H1 (cell line): ENCODE results near the gene CDCA3. TPM values are rescaled to one million over a fixed set of nuclear protein-coding genes. Genes with fewer than 3 reads are reported as not detected.

Experiments used
- CTCF ChIA-PET: fragments of 300-600 bp; sonication (Branson Sonifier 250); formaldehyde crosslinking; loops from one replicate; lab custom pipeline; 2021; ENCODE audit not compliant: partially characterized antibody; lab: Charles Lee
- POLR2A ChIA-PET: fragments of 300-600 bp; sonication (Branson Sonifier 250); formaldehyde crosslinking; loops from one replicate; lab custom pipeline; 2021; ENCODE audit warnings: inconsistent platforms; ENCODE audit not compliant: partially characterized antibody; lab: Charles Lee
- DNase-seq, 2 experiments: peaks; one replicate each; pipeline versions ENCODE4 v3.0.0 to v3.0.0-alpha.2; 2010 to 2022; ENCODE audit warnings: low spot score in 2 of 2, low read depth in 1 of 2, mixed read lengths in 1 of 2
- FAIRE-seq: peaks from 2 replicates; lab custom pipeline; 2011; peaks lifted over from hg19 to GRCh38; lab: Jason Lieb, UNC
- H2AFZ ChIP-seq: 2 replicates; pipeline ENCODE4 v1.8.1; 2012; ENCODE audit warnings: low read length, inconsistent platforms
- H2AK5ac ChIP-seq: 2 replicates; pipeline ENCODE4 v1.6.1; 2013; ENCODE audit warnings: low read depth, low read length
- H2BK120ac ChIP-seq: replicated peaks from 2 replicates; pipeline ENCODE3; 2013; ENCODE audit warnings: low read depth, low read length, inconsistent platforms
- H2BK12ac ChIP-seq: 2 replicates; pipeline ENCODE4 v1.6.1; 2013; ENCODE audit warnings: low read depth, low read length
- H2BK15ac ChIP-seq: 2 replicates; pipeline ENCODE4 v1.6.1; 2013; ENCODE audit warnings: low read length
- H2BK20ac ChIP-seq: 2 replicates; pipeline ENCODE4 v1.6.1; 2013; ENCODE audit warnings: low read length
- H2BK5ac ChIP-seq: 2 replicates; pipeline ENCODE4 v1.6.1; 2013; ENCODE audit warnings: low read depth, low read length
- H3K14ac ChIP-seq: 2 replicates; pipeline ENCODE4 v1.6.1; 2013; ENCODE audit warnings: inconsistent platforms; ENCODE audit not compliant: insufficient read length
- H3K18ac ChIP-seq: 2 replicates; pipeline ENCODE4 v1.6.1; 2013; ENCODE audit warnings: low read length; ENCODE audit errors: extremely low read depth
- H3K23ac ChIP-seq: 2 replicates; pipeline ENCODE4 v1.6.1; 2013; ENCODE audit warnings: inconsistent platforms; ENCODE audit not compliant: insufficient read length
- H3K23me2 ChIP-seq: 2 replicates; pipeline ENCODE4 v1.6.1; 2013; ENCODE audit warnings: low read depth, low read length
- H3K27ac ChIP-seq: 2 replicates; pipeline ENCODE4 v1.6.1; 2011; ENCODE audit warnings: low read depth, low read length, inconsistent platforms
- H3K27me3 ChIP-seq, 4 experiments: replicated peaks in 1 of 4; 1 replicate in 1 of 4; 2 replicates in 3 of 4; pipeline versions ENCODE4 v1.6.1 to v1.8.1; 2011 to 2013; ENCODE audit warnings: low read length in 3 of 4, mild to moderate bottlenecking in 3 of 4, inconsistent platforms in 2 of 4, mixed read lengths in 2 of 4, moderate library complexity in 1 of 4; ENCODE audit not compliant: control insufficient read depth in 3 of 4, insufficient read depth in 3 of 4; ENCODE audit errors: extremely low read depth in 1 of 4
- H3K36me3 ChIP-seq, 4 experiments: 2 replicates each; pipeline versions ENCODE4 v1.6.1 to v1.8.1; 2011 to 2013; ENCODE audit warnings: mild to moderate bottlenecking in 4 of 4, low read length in 3 of 4, moderate library complexity in 2 of 4, control low read depth in 1 of 4, inconsistent platforms in 1 of 4; ENCODE audit not compliant: insufficient read depth in 4 of 4, control insufficient read depth in 2 of 4
- H3K4ac ChIP-seq: replicated peaks from 2 replicates; pipeline ENCODE3; 2013; ENCODE audit warnings: low read length, low read depth, mixed read lengths, inconsistent platforms; ENCODE audit not compliant: insufficient read length
- H3K4me1 ChIP-seq, 4 experiments: replicated peaks in 1 of 4; 1 replicate in 1 of 4; 2 replicates in 3 of 4; pipeline versions ENCODE4 v1.6.1 to v1.8.1; 2011 to 2013; ENCODE audit warnings: low read length in 3 of 4, inconsistent platforms in 2 of 4, mixed read lengths in 1 of 4; ENCODE audit not compliant: insufficient read depth in 4 of 4, control insufficient read depth in 3 of 4
- H3K4me2 ChIP-seq, 2 experiments: 2 replicates each; pipeline versions ENCODE4 v1.6.1 to v1.8.1; 2011 to 2013; ENCODE audit warnings: low read depth in 2 of 2, low read length in 2 of 2, control low read depth in 1 of 2, inconsistent platforms in 1 of 2, mild to moderate bottlenecking in 1 of 2; ENCODE audit not compliant: insufficient read depth in 1 of 2
- H3K4me3 ChIP-seq, 4 experiments: fragments of 200-600, 300-600 bp in 1 of 4; sonication (generic), shearing (Covaris generic), sonication (Bioruptor Twin) in 1 of 4; 2 replicates each; pipeline versions ENCODE4 v1.5.1 to v1.8.1; 2011 to 2016; ENCODE audit warnings: low read length in 4 of 4, low read depth in 3 of 4, control low read depth in 2 of 4, inconsistent platforms in 2 of 4, mild to moderate bottlenecking in 2 of 4, mixed read lengths in 1 of 4, moderate library complexity in 1 of 4; ENCODE audit not compliant: insufficient read depth in 2 of 4; ENCODE audit errors: extremely low read depth in 1 of 4
- H3K56ac ChIP-seq: replicated peaks from 2 replicates; pipeline ENCODE3; 2013; ENCODE audit warnings: low read depth, mild to moderate bottlenecking, mixed read lengths, low read length, inconsistent platforms; ENCODE audit not compliant: insufficient read length
- H3K79me1 ChIP-seq: 2 replicates; pipeline ENCODE4 v1.6.1; 2013; ENCODE audit warnings: low read depth, low read length, control low read depth
- H3K79me2 ChIP-seq, 2 experiments: 2 replicates each; pipeline versions ENCODE4 v1.6.1 to v1.8.1; 2012 to 2013; ENCODE audit warnings: low read length in 2 of 2, mild to moderate bottlenecking in 2 of 2, inconsistent platforms in 1 of 2; ENCODE audit not compliant: insufficient read depth in 2 of 2, control insufficient read depth in 1 of 2
- H3K9ac ChIP-seq, 4 experiments: replicated peaks in 1 of 4; 1 replicate in 1 of 4; 2 replicates in 3 of 4; pipeline versions ENCODE4 v1.6.1 to v1.8.1; 2011 to 2013; ENCODE audit warnings: low read depth in 3 of 4, low read length in 3 of 4, control low read depth in 2 of 4, mild to moderate bottlenecking in 2 of 4, moderate library complexity in 2 of 4, inconsistent platforms in 1 of 4; ENCODE audit errors: extremely low read depth in 1 of 4
- H3K9me3 ChIP-seq, 2 experiments: 2 replicates each; pipeline versions ENCODE4 v1.6.1 to v1.8.1; 2012 to 2013; ENCODE audit warnings: mild to moderate bottlenecking in 2 of 2, moderate library complexity in 2 of 2, control low read depth in 1 of 2, inconsistent platforms in 1 of 2, low read depth in 1 of 2, low read length in 1 of 2, mixed read lengths in 1 of 2; ENCODE audit not compliant: insufficient read depth in 2 of 2
- H4K20me1 ChIP-seq, 2 experiments: replicated peaks in 1 of 2; 2 replicates each; pipeline versions ENCODE3 to v1.8.1; 2011 to 2013; ENCODE audit warnings: inconsistent platforms in 2 of 2, low read length in 2 of 2, mild to moderate bottlenecking in 1 of 2; ENCODE audit not compliant: insufficient read depth in 2 of 2, control insufficient read depth in 1 of 2
- H4K5ac ChIP-seq: 2 replicates; pipeline ENCODE4 v1.6.1; 2013; ENCODE audit warnings: low read length, low read depth, mixed read lengths, inconsistent platforms; ENCODE audit not compliant: insufficient read length
- H4K8ac ChIP-seq: 2 replicates; pipeline ENCODE4 v1.8.0; 2013; ENCODE audit warnings: mild to moderate bottlenecking, moderate library complexity, low read length, inconsistent platforms; ENCODE audit not compliant: insufficient read depth; ENCODE audit errors: extremely low read depth
- H4K91ac ChIP-seq: replicated peaks from 2 replicates; pipeline ENCODE3; 2013; ENCODE audit warnings: low read length, mixed read lengths, inconsistent platforms; ENCODE audit not compliant: insufficient read length
- FOSL1 ChIP-seq: IDR thresholded peaks from 2 replicates; pipeline ENCODE4 v1.6.1; 2011; ENCODE audit warnings: mild to moderate bottlenecking, low read depth, low read length, moderate library complexity; ENCODE audit not compliant: insufficient read depth
- HDAC2 ChIP-seq, 2 experiments: fragments of 300-600 bp in 1 of 2; sonication (generic) in 1 of 2; IDR thresholded peaks; 2 replicates each; pipeline ENCODE4 v1.6.1; 2011 to 2012; ENCODE audit warnings: low read depth in 2 of 2, low read length in 2 of 2, mild to moderate bottlenecking in 2 of 2, moderate library complexity in 2 of 2, borderline replicate concordance in 1 of 2, inconsistent platforms in 1 of 2
- KDM4A ChIP-seq: IDR thresholded peaks from one replicate; pipeline ENCODE4 v1.7.1; 2012; ENCODE audit warnings: low read depth, mild to moderate bottlenecking, moderate library complexity, low read length, inconsistent platforms; ENCODE audit not compliant: severe bottlenecking
- SP1 ChIP-seq: IDR thresholded peaks from 2 replicates; pipeline ENCODE4 v1.6.1; 2011; ENCODE audit warnings: low read depth, low read length
- SP4 ChIP-seq: IDR thresholded peaks from 2 replicates; pipeline ENCODE4 v1.6.1; 2012; ENCODE audit warnings: low read length, inconsistent platforms
- WGBS, 2 experiments: shearing (Covaris generic) in 1 of 2; methylation state at CpG; one replicate each; pipeline versions ENCODE4 v1.1.6 to v1.1.7; 2013 to 2015; ENCODE audit warnings: low lambda C conversion rate in 2 of 2, mixed read lengths in 2 of 2, inconsistent platforms in 1 of 2, low coverage in 1 of 2, missing lambda C conversion rate in 1 of 2; ENCODE audit not compliant: insufficient replicate concordance in 2 of 2, insufficient coverage in 1 of 2, insufficient read length in 1 of 2; ENCODE audit errors: extremely low coverage in 1 of 2, missing lambda C conversion rate in 1 of 2; 5-methylcytosine and 5-hydroxymethylcytosine counted together
- polyA plus RNA-seq, 7 experiments: library from polyadenylated mRNA; depleted of rRNA in 3 of 7; stranded (reverse) in 5 of 7; unstranded in 2 of 7; fragments of >200 nt in 5 of 7; fragments of 200-250 nt in 2 of 7; gene quantifications; 1 replicate in 5 of 7; 2 replicates in 1 of 7; 4 replicates in 1 of 7; pipeline versions ENCODE4 v1.2.1 to v1.2.3, GENCODE V29; 2011 to 2013; ENCODE audit warnings: missing spikeins in 2 of 7, mixed read lengths in 2 of 7
- total RNA-seq: library from RNA; stranded (reverse); fragmentation: NEBNext Ultra II Directional; extraction: Animal tissue kit (Norgen Biotek cat#: 25700); gene quantifications from 2 replicates; pipeline ENCODE4 v1.2.1, GENCODE V29; 2021

The CDCA3 gene
- total and polyA plus RNA-seq, 2 of the 8 experiments (the other 6 are each of a cell fraction or from before 2014, with no cell fraction given) = 47.7 to 71.2 TPM

GRCh38 chr12:6899837-6900519, 48.9 kb upstream of the CDCA3 start:
- Histone ChIP-seq H3K4me2 (no peak overlapping the region), H3K23me2 (peaks cover 2% of the 10 kb centered on the region; the same call in 1 of the 2 replicates), H2AK5ac (peak overlapping the region; percentile 42; the same call in 1 of the 2 replicates), H4K5ac (no peak overlapping the region), H2BK12ac (no peak overlapping the region), H3K56ac (no peak overlapping the region), H3K18ac (no peak overlapping the region), H4K91ac (no peak overlapping the region), H3K27ac (0 out of 2 replicates have a peak overlapping the region, but pooled peaks have one; percentile 43), H2BK20ac (no peak overlapping the region), H2BK15ac (0 out of 2 replicates have a peak overlapping the region, but pooled peaks have one; percentile 63), H3K23ac (no peak overlapping the region), H2BK5ac (no peak overlapping the region), H4K8ac (no peak overlapping the region)
- no peak for DNase-seq
- POLR2A ChIA-PET = interaction anchor here (0.6 to 3.4 kb wide), 7 partner anchors 8 to 57 kb away, joined by 3 to 22 read pairs (median 4); partner anchors contain the start of genes C12orf57 and RNU7-1
- 84% methylated on average over 10 of the region's 10 CpGs; no CpG with 5 or more reads in 1 of the 2 experiments for WGBS, 2 experiments
- no peak for FAIRE-seq
- TF ChIP-seq SP1 (no peak), KDM4A (no peak), HDAC2 (IDR thresholded peaks at IDR 0.05; ENCODE audit: borderline replicate concordance in 1 of 2, low read depth in 2 of 2, low read length in 2 of 2) (no peak), FOSL1 (no peak), SP4 (no peak)
- TF ChIP-seq, all 59 proteins: peak for 0
- Histone ChIP-seq H3K4ac (no peak overlapping the region), H3K4me3 (no peak overlapping the region), H3K14ac (no peak overlapping the region), H3K9ac (no peak overlapping the region; a peak in 1 of 7 replicates), H3K4me1 (peaks cover 0 to 8% (median 6%) of the 10 kb centered on the region in 4 experiments; a peak in 5 of 7 replicates), H3K36me3 (no peaks in the 10 kb centered on the region), H3K27me3 (no peaks in the 10 kb centered on the region), H2BK120ac (no peak overlapping the region), H4K20me1 (no peaks in the 10 kb centered on the region), H3K79me2 (no peaks in the 10 kb centered on the region), H2AFZ (no peak overlapping the region), H3K79me1 (no peaks in the 10 kb centered on the region), H3K9me3 (no peaks in the 10 kb centered on the region)
- CTCF ChIA-PET = interaction anchor here (0.8 to 13.0 kb wide), 6 partner anchors 8 to 38 kb away, joined by 3 to 74 read pairs (median 11); partner anchors contain the start of genes ENO2, SPSB2 and TPI1
